ENCODE results near the gene ASB6.

The ASB6 gene

GRCh38 chr9:129649726-129650679 lies 8.1 kb upstream of the ASB6 start:
- Histone ChIP-seq H3K9me3 (ENCODE audit: insufficient read depth, low read length, severe bottlenecking) (no peaks in the 10 kb centered on the region), H3K79me2 (ENCODE audit: insufficient read depth, low read length) (no peaks in the 10 kb centered on the region), H3K27ac (ENCODE audit: low read length) (no peak overlapping the region), H3K9ac (ENCODE audit: low read depth, low read length) (no peak overlapping the region), H3K27me3 (ENCODE audit: insufficient read depth, low read length, poor library complexity) (no peaks in the 10 kb centered on the region), H3K4me1 (ENCODE audit: insufficient read depth, low read length) (no peaks in the 10 kb centered on the region), H3K4me2 (ENCODE audit: insufficient read depth, low read length) (no peak overlapping the region), H3K4me3 (ENCODE audit: low read depth in 1 of 2, low read length in 2 of 2) (no peak overlapping the region), H3K36me3 (ENCODE audit: insufficient read depth, low read length) (no peaks in the 10 kb centered on the region), H4K20me1 (ENCODE audit: insufficient read depth, low read length) (no peaks in the 10 kb centered on the region), H2AFZ (ENCODE audit: low read depth, low read length) (no peak overlapping the region)
- TF ChIP-seq EZH2 (IDR thresholded peaks at IDR 0.05; ENCODE audit: borderline replicate concordance, low read depth, low read length, severe bottlenecking) (no peak), CTCF (IDR thresholded peaks at IDR 0.05; ENCODE audit: borderline replicate concordance, extremely low read depth, low read length, poor library complexity, severe bottlenecking) (no peak)
- no peak for ATAC-seq (ENCODE audit: insufficient read depth, low read depth)
- no peak for DNase-seq

GRCh38 chr9:129648764-129649115 lies 6.8 kb upstream of the ASB6 start:
- no peaks in the 10 kb centered on the region for H3K27me3 ChIP-seq (ENCODE audit: insufficient read depth, low read length, poor library complexity)
- no peak overlapping the region for H2AFZ ChIP-seq (ENCODE audit: low read depth, low read length)
- no peaks in the 10 kb centered on the region for H3K4me1 ChIP-seq (ENCODE audit: insufficient read depth, low read length)
- no peaks in the 10 kb centered on the region for H3K9me3 ChIP-seq (ENCODE audit: insufficient read depth, low read length, severe bottlenecking)
- TF ChIP-seq EZH2 (IDR thresholded peaks at IDR 0.05; ENCODE audit: borderline replicate concordance, low read depth, low read length, severe bottlenecking) (no peak), CTCF (IDR thresholded peaks at IDR 0.05; ENCODE audit: borderline replicate concordance, extremely low read depth, low read length, poor library complexity, severe bottlenecking) (no peak)
- no peaks in the 10 kb centered on the region for H3K79me2 ChIP-seq (ENCODE audit: insufficient read depth, low read length)
- no peaks in the 10 kb centered on the region for H3K36me3 ChIP-seq (ENCODE audit: insufficient read depth, low read length)
- no peak for DNase-seq
- no peak for ATAC-seq (ENCODE audit: insufficient read depth, low read depth)
- no peak overlapping the region for H3K4me3 ChIP-seq (ENCODE audit: low read depth in 1 of 2, low read length in 2 of 2)
- H3K27ac ChIP-seq (ENCODE audit: low read length) = no peak overlapping the region
- no peak overlapping the region for H3K9ac ChIP-seq (ENCODE audit: low read depth, low read length)
- H4K20me1 ChIP-seq (ENCODE audit: insufficient read depth, low read length) = no peaks in the 10 kb centered on the region
- H3K4me2 ChIP-seq (ENCODE audit: insufficient read depth, low read length) = no peak overlapping the region

GRCh38 chr9:129648092-129648763 lies 6.3 kb upstream of the ASB6 start:
- DNase-seq = no peak
- TF ChIP-seq EZH2 (IDR thresholded peaks at IDR 0.05; ENCODE audit: borderline replicate concordance, low read depth, low read length, severe bottlenecking) (no peak), CTCF (IDR thresholded peaks at IDR 0.05; ENCODE audit: borderline replicate concordance, extremely low read depth, low read length, poor library complexity, severe bottlenecking) (no peak)
- Histone ChIP-seq H2AFZ (ENCODE audit: low read depth, low read length) (no peak overlapping the region), H3K4me1 (ENCODE audit: insufficient read depth, low read length) (no peaks in the 10 kb centered on the region), H3K4me2 (ENCODE audit: insufficient read depth, low read length) (no peak overlapping the region), H4K20me1 (ENCODE audit: insufficient read depth, low read length) (no peaks in the 10 kb centered on the region), H3K9ac (ENCODE audit: low read depth, low read length) (no peak overlapping the region), H3K79me2 (ENCODE audit: insufficient read depth, low read length) (no peaks in the 10 kb centered on the region), H3K4me3 (ENCODE audit: low read depth in 1 of 2, low read length in 2 of 2) (no peak overlapping the region), H3K27ac (ENCODE audit: low read length) (no peak overlapping the region), H3K27me3 (ENCODE audit: insufficient read depth, low read length, poor library complexity) (no peaks in the 10 kb centered on the region), H3K36me3 (ENCODE audit: insufficient read depth, low read length) (no peaks in the 10 kb centered on the region), H3K9me3 (ENCODE audit: insufficient read depth, low read length, severe bottlenecking) (no peaks in the 10 kb centered on the region)
- ATAC-seq (ENCODE audit: insufficient read depth, low read depth) = no peak

All from DND-41 (cell line).